GM21360 (cell line): ENCODE results near the gene GSKIP.
"Not testable (repeated sequence)": the region's sequence is repeated elsewhere in the genome, so short reads cannot be mapped to it uniquely, and the experiment has no call there.

Experiments used
- ATAC-seq: cut with Tn5 transposase; IDR thresholded peaks from one replicate; pipeline ENCODE4 v1.9.1; 2021; ENCODE audit warnings: mild to moderate bottlenecking, moderate library complexity; ENCODE audit not compliant: unreplicated experiment

The GSKIP gene, protein sequence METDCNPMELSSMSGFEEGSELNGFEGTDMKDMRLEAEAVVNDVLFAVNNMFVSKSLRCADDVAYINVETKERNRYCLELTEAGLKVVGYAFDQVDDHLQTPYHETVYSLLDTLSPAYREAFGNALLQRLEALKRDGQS

GRCh38 chr14:96362965-96363750 is at the start of gene GSKIP, which contains the start of gene ATG2B:
TSS of gene GSKIP (plus strand) at chr14:96363526. CDS start at chr14:96382248, 18,722 bp downstream.
TSS of gene ATG2B (minus strand) at chr14:96363341. CDS start at chr14:96362976, 365 bp downstream.
- peak; percentile 68 for ATAC-seq

DNA sequence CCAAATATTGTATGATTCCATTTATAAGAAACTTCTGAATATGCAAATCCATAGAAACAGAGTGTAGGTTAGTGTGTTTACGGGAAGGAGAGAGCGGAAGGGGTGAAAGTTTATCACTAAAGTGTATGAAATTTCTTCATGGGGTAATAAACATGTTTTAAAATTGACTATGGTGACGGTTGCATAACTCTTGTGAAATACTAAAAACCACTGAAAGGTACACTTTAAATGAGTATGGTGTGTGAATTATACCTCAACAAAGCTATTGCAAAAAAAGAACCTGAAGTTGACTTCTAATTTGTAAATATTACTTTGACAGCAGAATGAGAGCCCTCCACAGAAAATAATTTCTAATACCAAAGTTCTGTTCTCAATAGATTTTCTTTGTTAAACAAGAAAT is 47.2 kb upstream of the GSKIP start:
- ATAC-seq, result no peak

GRCh38 chr14:96318836-96319235 is 44.5 kb upstream of the GSKIP start:
- ATAC-seq, result no peak

DNA sequence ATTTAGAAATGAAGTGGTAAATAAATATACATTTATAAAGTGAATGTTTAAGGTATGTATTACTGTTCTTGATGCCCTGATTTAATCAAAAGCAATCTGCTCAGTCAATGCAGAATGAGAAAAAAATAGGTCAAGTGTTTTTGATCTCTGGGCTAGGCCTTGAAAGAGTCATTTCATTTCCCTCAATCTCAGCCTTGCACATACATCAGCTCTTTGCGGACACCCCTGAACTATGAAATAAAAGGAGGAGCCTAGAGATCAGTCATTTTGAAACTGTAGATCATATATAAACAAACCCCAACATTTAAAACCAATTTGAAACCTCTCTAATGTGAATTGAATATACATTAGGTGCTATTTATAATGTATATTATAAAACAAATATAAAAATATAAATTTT is 42.7 kb upstream of the GSKIP start:
- ATAC-seq, result no peak

DNA sequence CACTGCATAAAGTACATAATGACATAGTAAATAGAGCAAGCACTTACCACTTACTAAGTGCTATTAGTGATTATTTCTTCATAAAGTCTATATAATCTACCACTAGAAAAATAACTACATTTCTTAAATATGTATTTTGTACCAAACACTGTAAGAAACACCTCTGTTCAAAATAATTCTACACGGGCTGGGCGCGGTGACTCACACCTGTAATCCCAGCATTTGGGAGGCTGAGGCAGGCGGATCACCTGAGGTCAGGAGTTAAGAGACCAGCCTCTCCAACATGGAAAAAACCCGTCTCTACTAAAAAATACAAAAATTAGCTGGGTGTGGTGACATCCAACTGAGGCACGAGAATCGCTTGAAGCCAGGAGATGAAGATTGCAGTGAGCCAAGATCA is 39.1 kb upstream of the GSKIP start:
- no peak for ATAC-seq

GRCh38 chr14:96338551-96338950 is 24.8 kb upstream of the GSKIP start:
- ATAC-seq, result no peak

- no peak for ATAC-seq
These were observed 22.0 kb upstream of the GSKIP start for GRCh38 chr14:96341323-96341722.

DNA sequence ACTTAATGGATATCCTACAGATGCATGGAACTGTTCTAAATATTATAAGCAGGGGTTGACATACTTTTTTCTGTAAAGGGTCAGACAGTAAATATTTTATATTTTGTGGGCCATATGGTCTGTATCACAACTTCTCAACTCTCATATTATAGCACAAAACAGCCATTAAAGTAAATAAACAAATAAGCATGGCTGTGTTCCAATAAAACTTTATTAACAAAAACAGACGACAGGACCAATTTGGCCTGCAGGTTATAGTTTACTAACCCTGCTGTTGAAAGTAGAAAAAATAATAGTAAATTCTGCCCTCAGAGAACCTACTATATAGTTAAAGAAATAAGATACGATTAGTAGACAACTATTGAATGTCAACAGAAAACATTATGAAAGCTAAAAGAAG is 17.7 kb upstream of the GSKIP start:
- ATAC-seq, result no peak

GRCh38 chr14:96347957-96348356 is 15.4 kb upstream of the GSKIP start:
- not testable (repeated sequence) for ATAC-seq

GRCh38 chr14:96349286-96350075 is 13.8 kb upstream of the GSKIP start:
- no peak for ATAC-seq

GRCh38 chr14:96351986-96352385 is 11.3 kb upstream of the GSKIP start:
- ATAC-seq, result no peak

DNA sequence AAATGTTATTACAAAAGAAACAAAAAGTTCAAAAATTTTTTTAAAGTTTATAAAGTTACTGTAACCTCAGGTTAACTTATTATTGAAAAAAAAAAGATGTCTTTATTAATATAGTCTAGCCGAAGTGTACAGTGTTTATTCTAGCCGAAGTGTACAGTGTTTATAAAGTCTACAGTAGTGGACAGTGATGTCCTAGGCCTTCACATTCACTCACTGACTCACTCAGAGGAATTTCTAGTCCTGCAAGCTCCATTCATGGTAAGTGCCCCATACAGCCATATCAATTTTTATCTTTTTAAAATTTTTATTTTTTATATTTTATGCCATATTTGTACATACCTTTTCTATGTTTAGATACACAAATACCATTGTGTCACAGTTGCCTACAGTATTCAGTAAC is 10.6 kb upstream of the GSKIP start:
- ATAC-seq, result no peak

GRCh38 chr14:96354246-96354645 is 9.1 kb upstream of the GSKIP start:
- no peak for ATAC-seq

DNA sequence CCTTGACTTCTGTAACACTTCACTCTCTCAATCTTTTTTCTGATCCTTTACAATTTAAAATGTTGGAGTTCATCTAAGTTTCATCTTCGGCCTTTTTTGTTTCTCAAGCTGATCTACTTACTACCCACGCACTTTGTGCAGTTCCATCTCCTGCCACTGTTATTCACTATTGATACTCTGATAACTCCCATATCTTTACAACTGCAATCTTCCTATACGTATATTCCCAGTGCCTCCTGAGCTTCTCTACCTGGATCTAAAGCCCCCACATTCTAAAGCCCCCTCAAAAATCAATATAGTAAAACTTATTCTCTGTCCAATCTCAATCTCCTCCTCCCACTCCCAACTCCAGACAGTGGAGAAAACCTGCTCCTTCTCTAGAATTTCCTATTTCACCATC is 6.1 kb upstream of the GSKIP start:
- no peak for ATAC-seq

DNA sequence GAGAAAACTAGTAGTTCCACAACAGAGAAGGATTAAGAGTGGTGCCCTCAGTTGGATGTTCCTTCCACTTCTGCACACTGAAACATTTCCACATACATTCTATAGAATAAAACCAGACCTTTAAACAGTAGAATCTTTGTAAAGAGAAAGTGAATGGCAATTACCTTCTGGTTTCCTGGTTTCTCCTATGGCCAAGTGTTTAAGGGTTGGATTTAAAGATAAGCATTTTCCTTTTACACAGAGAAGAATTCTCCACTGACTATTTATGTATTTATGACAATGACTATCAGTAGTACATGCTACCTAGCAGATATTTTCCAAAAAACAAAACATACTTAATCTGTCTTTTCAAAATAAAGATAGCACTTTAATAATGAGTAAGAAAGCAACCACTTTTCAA is 3.4 kb upstream of the GSKIP start:
- no peak for ATAC-seq

DNA sequence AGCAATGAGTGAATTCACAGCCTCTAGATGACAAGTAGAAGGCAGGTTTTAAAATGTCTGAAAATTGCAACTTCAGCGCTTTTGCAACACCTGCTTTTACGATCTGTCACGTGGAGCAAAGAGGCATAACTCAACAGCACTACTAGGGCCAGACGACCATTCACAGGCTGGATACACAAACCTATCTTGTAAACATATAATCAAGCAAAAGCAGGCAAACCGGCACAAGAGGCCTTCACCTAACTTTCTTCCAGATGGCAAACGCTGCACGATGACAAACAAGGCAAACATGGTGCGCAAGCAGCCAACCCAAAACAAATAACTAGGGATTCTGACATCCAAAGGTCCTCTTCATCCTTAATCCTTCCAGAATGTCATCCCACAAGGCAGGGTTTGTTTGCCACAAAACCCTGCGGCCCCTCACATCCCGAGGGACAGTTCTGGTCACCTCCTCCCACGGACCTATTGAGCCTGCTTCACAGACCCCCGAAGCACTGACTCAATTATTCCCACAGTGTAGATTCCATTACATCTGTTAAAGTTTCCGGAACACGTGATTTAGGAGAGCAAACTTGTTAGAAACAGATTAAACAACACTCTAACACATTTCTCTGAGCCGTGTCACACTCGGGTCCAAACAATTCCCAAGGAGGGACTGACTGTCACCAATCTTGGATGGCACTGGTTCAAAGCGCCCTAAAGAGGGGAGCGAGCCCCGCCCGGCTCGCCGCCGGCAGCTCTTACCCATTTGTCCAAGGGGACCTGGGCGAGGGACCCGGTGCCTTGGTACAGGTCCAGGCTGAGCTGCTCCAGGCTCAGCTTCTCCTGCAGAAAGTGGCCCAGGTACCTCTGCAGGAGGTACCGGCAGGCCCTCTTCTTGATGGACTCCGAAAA is 1.0 kb upstream of the GSKIP start:
- peak; percentile 13 for ATAC-seq

- ATAC-seq, result peak; percentile 19
These were observed 518 bp downstream of the GSKIP start for GRCh38 chr14:96363751-96364336.

- no peak for ATAC-seq
These were observed 1.6 kb downstream of the GSKIP start for GRCh38 chr14:96364962-96365361.

DNA sequence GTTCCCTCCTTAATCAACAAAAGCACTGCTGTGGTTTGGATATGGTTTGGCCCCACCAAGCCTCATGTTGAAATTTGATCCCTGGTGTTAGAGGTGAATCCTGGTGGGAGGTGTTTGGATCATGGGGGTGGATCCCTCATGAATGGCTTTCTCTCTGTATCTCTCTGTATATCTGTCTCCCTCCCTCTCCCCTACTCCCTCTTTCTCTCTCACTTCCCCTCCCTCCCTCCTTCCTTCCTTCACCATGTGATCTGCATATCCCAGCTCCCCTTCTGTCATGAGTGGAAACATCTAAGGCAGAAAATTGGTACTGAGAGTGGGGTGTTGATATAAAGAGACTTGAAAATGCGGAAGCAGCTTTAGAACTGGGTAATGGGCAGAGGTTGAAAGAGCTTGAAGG is 5.2 kb downstream of the GSKIP start:
- no peak for ATAC-seq

- no peak for ATAC-seq
These were observed 7.2 kb downstream of the GSKIP start for GRCh38 chr14:96370528-96370927.
